ENCODE measurements around the gene OR2V1. TPM values are rescaled to one million over a fixed set of nuclear protein-coding genes. Genes with fewer than 3 reads are reported as not detected.

Gene OR2V1
- polyA plus RNA-seq, 1 donor (not counting 4 experiments of a cell fraction or from before 2014, with no cell fraction given) = not detected

GRCh38 chr5:181081989-181082388 is 49.0 kb downstream of the OR2V1 start:
- H3K36me3 ChIP-seq (ENCODE audit: control insufficient read depth in 2 of 2, extremely low read depth in 1 of 2, insufficient read depth in 2 of 2, low read length in 2 of 2) = no peaks in the 10 kb centered on the region
- dilution Hi-C loops (cut with MboI; ENCODE audit: extremely low pct_ligation_motif_present, low sequenced_read_pairs) = no loop called here
- peaks cover 6% of the 10 kb centered on the region for H3K27me3 ChIP-seq (ENCODE audit: control insufficient read depth, extremely low read depth, insufficient read depth, low read length)
- H3K9me1 ChIP-seq (ENCODE audit: control insufficient read depth, extremely low read depth, insufficient read depth, low read length) = no peaks in the 10 kb centered on the region
- H3K4me2 ChIP-seq (ENCODE audit: control insufficient read depth, extremely low read depth, insufficient read depth, low read depth, low read length) = no peak overlapping the region
- H3K9ac ChIP-seq (ENCODE audit: control insufficient read depth, extremely low read depth, insufficient read depth, low read length) = no peak overlapping the region
- no peak overlapping the region for H2AFZ ChIP-seq (ENCODE audit: control insufficient read depth, low read length)
- H3K79me2 ChIP-seq (ENCODE audit: control insufficient read depth, insufficient read depth, low read length) = no peaks in the 10 kb centered on the region
- no peak for DNase-seq (ENCODE audit: low read depth, low spot score)
- TF ChIP-seq CTCF (optimal IDR thresholded peaks at IDR 0.05 in 1 of 3, IDR thresholded peaks at IDR 0.05 in 1 of 3, conservative IDR thresholded peaks at IDR 0.05 in 1 of 3; ENCODE audit: extremely low read depth in 1 of 3, insufficient read depth in 2 of 3, low read length in 3 of 3) (no peak), EZH2 (IDR thresholded peaks at IDR 0.05; ENCODE audit: low read length) (no peak)
- no peaks in the 10 kb centered on the region for H3K9me3 ChIP-seq (ENCODE audit: control insufficient read depth, low read depth, low read length)
- H3K4me1 ChIP-seq (ENCODE audit: control insufficient read depth, extremely low read depth, insufficient read depth, low read length) = no peaks in the 10 kb centered on the region
- no peak overlapping the region for H3K27ac ChIP-seq (ENCODE audit: control insufficient read depth, insufficient read depth, low read length)
- no peak for FAIRE-seq
- H4K20me1 ChIP-seq (ENCODE audit: control insufficient read depth, extremely low read depth, insufficient read depth, low read length) = no peaks in the 10 kb centered on the region
- no peak overlapping the region for H3K4me3 ChIP-seq (ENCODE audit: control insufficient read depth in 2 of 3, extremely low read depth in 1 of 3, insufficient read depth in 2 of 3, low read depth in 1 of 3, low read length in 3 of 3)

- no peak overlapping the region for H3K4me2 ChIP-seq (ENCODE audit: control insufficient read depth, extremely low read depth, insufficient read depth, low read depth, low read length)
- H3K9me1 ChIP-seq (ENCODE audit: control insufficient read depth, extremely low read depth, insufficient read depth, low read length) = no peaks in the 10 kb centered on the region
- H3K9me3 ChIP-seq (ENCODE audit: control insufficient read depth, low read depth, low read length) = no peaks in the 10 kb centered on the region
- dilution Hi-C loops (cut with MboI; ENCODE audit: extremely low pct_ligation_motif_present, low sequenced_read_pairs) = no loop called here
- no peaks in the 10 kb centered on the region for H4K20me1 ChIP-seq (ENCODE audit: control insufficient read depth, extremely low read depth, insufficient read depth, low read length)
- no peak for TF ChIP-seq EZH2 (IDR thresholded peaks at IDR 0.05; ENCODE audit: low read length)
- no peak for TF ChIP-seq CTCF (optimal IDR thresholded peaks at IDR 0.05 in 1 of 3, IDR thresholded peaks at IDR 0.05 in 1 of 3, conservative IDR thresholded peaks at IDR 0.05 in 1 of 3; ENCODE audit: extremely low read depth in 1 of 3, insufficient read depth in 2 of 3, low read length in 3 of 3)
- no peaks in the 10 kb centered on the region for H3K4me1 ChIP-seq (ENCODE audit: control insufficient read depth, extremely low read depth, insufficient read depth, low read length)
- H3K27ac ChIP-seq (ENCODE audit: control insufficient read depth, insufficient read depth, low read length) = no peak overlapping the region
- H3K27me3 ChIP-seq (ENCODE audit: control insufficient read depth, extremely low read depth, insufficient read depth, low read length) = no peaks in the 10 kb centered on the region
- no peak for FAIRE-seq
- no peak overlapping the region for H3K4me3 ChIP-seq (ENCODE audit: control insufficient read depth in 2 of 3, extremely low read depth in 1 of 3, insufficient read depth in 2 of 3, low read depth in 1 of 3, low read length in 3 of 3)
- no peaks in the 10 kb centered on the region for H3K36me3 ChIP-seq (ENCODE audit: control insufficient read depth in 2 of 2, extremely low read depth in 1 of 2, insufficient read depth in 2 of 2, low read length in 2 of 2)
- DNase-seq (ENCODE audit: low read depth, low spot score) = no peak
- H3K9ac ChIP-seq (ENCODE audit: control insufficient read depth, extremely low read depth, insufficient read depth, low read length) = no peak overlapping the region
- H2AFZ ChIP-seq (ENCODE audit: control insufficient read depth, low read length) = no peak overlapping the region
- no peaks in the 10 kb centered on the region for H3K79me2 ChIP-seq (ENCODE audit: control insufficient read depth, insufficient read depth, low read length)
These were observed 54.0 kb downstream of the OR2V1 start for GRCh38 chr5:181076920-181077319.

Other genes with a start within 250 kb of the OR2V1 start
- not detected in 3 replicates for gene BTNL8, start 232.0 kb downstream of the OR2V1 start, polyA plus RNA-seq
- gene BTNL3, start 142.3 kb downstream of the OR2V1 start, polyA plus RNA-seq = not detected in 3 replicates
- 0.07 to 0.14 TPM in 2 of 3 replicates, not detected in the other for gene BTNL9, start 90.9 kb downstream of the OR2V1 start, polyA plus RNA-seq
- gene OR2V2, start 16.4 kb upstream of the OR2V1 start, polyA plus RNA-seq = not detected in 3 replicates
- gene TRIM7, start 74.0 kb upstream of the OR2V1 start, polyA plus RNA-seq = 21.7 to 27.6 TPM (median 22.4 TPM) in 3 replicates
- 11.8 to 14.1 TPM (median 13.4 TPM) in 3 replicates for gene TRIM41, start 92.1 kb upstream of the OR2V1 start, polyA plus RNA-seq
- gene RACK1, start 112.7 kb upstream of the OR2V1 start, polyA plus RNA-seq = 3,291 to 4,197 TPM (median 3,883 TPM) in 3 replicates
- gene TRIM52, start 130.0 kb upstream of the OR2V1 start, polyA plus RNA-seq = 4.3 to 7.7 TPM (median 7.5 TPM) in 3 replicates
- not detected in 3 replicates for gene OR4F3, start 236.1 kb upstream of the OR2V1 start, polyA plus RNA-seq

All from keratinocyte (primary cell).